ENCODE data around the gene LRRC74B.
"Not testable (repeated sequence)": the region's sequence is repeated elsewhere in the genome, so short reads cannot be mapped to it uniquely, and the experiment has no call there.

DNA sequence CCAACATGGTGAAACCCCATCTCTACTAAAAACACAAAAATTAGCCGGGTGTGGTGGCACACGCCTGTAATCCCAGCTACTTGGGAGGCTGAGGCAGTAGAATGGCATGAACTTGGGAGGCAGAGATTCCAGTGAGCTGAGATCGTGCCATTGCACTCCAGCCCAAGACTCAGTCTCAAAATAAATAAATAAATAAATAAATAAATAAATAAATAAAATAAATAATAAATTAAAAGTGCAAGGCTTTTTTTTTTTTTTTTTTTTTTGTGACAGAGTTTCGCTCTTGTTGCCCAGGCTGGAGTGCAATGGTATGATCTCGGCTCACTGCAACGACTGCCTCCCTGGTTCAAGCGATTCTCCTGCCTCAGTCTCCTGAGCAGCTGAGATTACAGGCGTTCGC, 51.1 kb downstream of the LRRC74B start:
- TF ChIP-seq, protein P1, sequence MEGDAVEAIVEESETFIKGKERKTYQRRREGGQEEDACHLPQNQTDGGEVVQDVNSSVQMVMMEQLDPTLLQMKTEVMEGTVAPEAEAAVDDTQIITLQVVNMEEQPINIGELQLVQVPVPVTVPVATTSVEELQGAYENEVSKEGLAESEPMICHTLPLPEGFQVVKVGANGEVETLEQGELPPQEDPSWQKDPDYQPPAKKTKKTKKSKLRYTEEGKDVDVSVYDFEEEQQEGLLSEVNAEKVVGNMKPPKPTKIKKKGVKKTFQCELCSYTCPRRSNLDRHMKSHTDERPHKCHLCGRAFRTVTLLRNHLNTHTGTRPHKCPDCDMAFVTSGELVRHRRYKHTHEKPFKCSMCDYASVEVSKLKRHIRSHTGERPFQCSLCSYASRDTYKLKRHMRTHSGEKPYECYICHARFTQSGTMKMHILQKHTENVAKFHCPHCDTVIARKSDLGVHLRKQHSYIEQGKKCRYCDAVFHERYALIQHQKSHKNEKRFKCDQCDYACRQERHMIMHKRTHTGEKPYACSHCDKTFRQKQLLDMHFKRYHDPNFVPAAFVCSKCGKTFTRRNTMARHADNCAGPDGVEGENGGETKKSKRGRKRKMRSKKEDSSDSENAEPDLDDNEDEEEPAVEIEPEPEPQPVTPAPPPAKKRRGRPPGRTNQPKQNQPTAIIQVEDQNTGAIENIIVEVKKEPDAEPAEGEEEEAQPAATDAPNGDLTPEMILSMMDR (IDR thresholded peaks at IDR 0.05; ENCODE audit: poor library complexity) = not testable (repeated sequence)
- not testable (repeated sequence) for TF ChIP-seq EZH2phosphoT487 (IDR thresholded peaks at IDR 0.05; ENCODE audit: low read depth, severe bottlenecking, unreplicated experiment)

Measured in hepatocyte (in vitro differentiated cells).